ENCODE results near the gene ADGRA3. TPM values are rescaled to one million over a fixed set of nuclear protein-coding genes. Genes with fewer than 3 reads are reported as not detected.

ADGRA3 gene
- total RNA-seq, result 10 to 100 TPM; 14.9 to 26.3 (median 20.2) TPM

DNA sequence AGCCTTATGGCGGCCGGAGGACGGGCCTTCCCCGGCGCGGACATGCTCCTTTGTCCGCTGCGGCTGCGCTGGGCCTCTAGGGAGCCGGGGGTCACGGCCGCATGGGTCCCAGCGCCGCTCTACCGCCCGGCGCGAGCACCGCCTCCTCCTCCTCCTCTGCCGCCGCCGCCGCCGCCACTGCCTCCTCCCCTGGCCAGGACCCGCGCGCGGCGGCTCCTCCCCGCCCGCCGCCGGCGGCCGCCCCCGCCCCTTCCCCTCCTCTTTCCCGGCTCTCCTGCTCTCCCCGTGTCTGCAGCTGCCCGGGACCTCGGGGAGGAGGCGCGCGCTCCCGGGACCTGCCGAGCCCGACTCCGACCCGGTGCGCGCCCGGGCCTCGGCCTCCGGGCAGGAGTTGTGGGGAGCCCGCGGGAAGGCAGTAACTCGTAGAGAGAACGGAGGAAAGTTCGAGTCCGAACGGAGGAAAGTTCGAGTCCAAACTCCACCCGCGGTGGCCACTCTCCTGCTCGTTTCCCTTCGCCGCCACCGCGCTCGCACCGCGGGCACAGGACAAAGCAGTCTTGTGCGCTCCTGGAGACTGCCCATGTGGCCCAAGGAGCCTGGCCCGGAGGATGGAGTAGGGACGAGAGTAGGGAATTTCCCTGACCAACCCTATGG lies at the start of gene ADGRA3:
Gene ADGRA3, minus strand, starts transcription at position 179 of the 654 bp plus-strand sequence. CDS start 282 bp downstream, outside the sequence.
- WGBS, 2 donors, result 0 to 2% methylated on average over 18 to 32 of the region's 74 CpGs
- no peak for TF ChIP-seq CTCF (IDR thresholded peaks at IDR 0.05)
- peak; percentile 11 to 24 for TF ChIP-seq POLR2A (IDR thresholded peaks at IDR 0.05)
- peak in 1 of 2 donors; percentile 13 for TF ChIP-seq EP300 (IDR thresholded peaks at IDR 0.05)
- H3K36me3 ChIP-seq, result no peaks in the 10 kb centered on the region

DNA sequence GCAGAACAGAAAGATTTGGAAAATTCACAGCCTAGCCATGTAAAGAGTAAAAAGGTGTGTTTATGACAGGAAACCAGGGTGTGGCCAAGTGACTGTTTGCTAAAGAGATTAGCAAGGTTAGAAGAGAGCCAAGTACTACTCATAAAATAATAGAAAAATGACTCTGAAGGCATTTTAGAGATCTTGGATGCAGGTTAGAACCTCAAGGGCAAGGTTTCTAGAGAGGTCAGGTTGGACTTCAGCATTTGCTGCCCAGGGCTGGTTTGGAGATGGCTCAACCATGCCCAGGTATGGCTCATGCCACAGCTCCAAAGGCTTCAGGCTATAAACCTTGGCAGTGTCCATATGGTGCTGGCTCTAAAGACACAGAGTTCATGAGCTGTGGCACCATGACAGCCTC lies 40.6 kb upstream of the ADGRA3 start:
- no peak for TF ChIP-seq POLR2A (IDR thresholded peaks at IDR 0.05)
- TF ChIP-seq EP300 (IDR thresholded peaks at IDR 0.05), result no peak
- no peak for TF ChIP-seq CTCF (IDR thresholded peaks at IDR 0.05)

More for the DNA sequence above, at the start of gene ADGRA3:
- H3K4me1 ChIP-seq, result peaks cover 0 to 20% (median 9%) of the 10 kb centered on the region in 4 donors
- H3K27ac ChIP-seq, result peak within 1 kb of the TSS; percentile 50 to 85 (median 74)
- DNase-seq (ENCODE audit: low spot score in 2 of 2), result peak; percentile 40 to 52
- peak within 1 kb of the TSS; percentile 44 to 70 (median 50) for H3K4me3 ChIP-seq
- H3K9me3 ChIP-seq, result no peaks in the 10 kb centered on the region
- no peaks in the 10 kb centered on the region for H3K27me3 ChIP-seq

GRCh38 chr4:22554670-22555069 lies 38.8 kb upstream of the ADGRA3 start:
- Histone ChIP-seq H3K4me1 (no peaks in the 10 kb centered on the region), H3K27ac (no peak overlapping the region), H3K36me3 (no peaks in the 10 kb centered on the region), H3K4me3 (no peak overlapping the region), H3K9me3 (no peaks in the 10 kb centered on the region), H3K27me3 (no peaks in the 10 kb centered on the region)
- no peak for DNase-seq (ENCODE audit: low spot score in 2 of 2)
- 54 to 62% methylated on average over 2 of the region's 2 CpGs for WGBS, 2 donors
- TF ChIP-seq EP300 (IDR thresholded peaks at IDR 0.05) (no peak), CTCF (IDR thresholded peaks at IDR 0.05) (no peak), POLR2A (IDR thresholded peaks at IDR 0.05) (no peak)

More for the DNA sequence above, 40.6 kb upstream of the ADGRA3 start:
- H3K27ac ChIP-seq, result no peak overlapping the region
- no peaks in the 10 kb centered on the region for H3K36me3 ChIP-seq
- no peaks in the 10 kb centered on the region for H3K9me3 ChIP-seq
- H3K4me3 ChIP-seq, result no peak overlapping the region
- no peaks in the 10 kb centered on the region for H3K4me1 ChIP-seq
- H3K27me3 ChIP-seq, result no peaks in the 10 kb centered on the region
- DNase-seq (ENCODE audit: low spot score in 2 of 2), result no peak

DNA sequence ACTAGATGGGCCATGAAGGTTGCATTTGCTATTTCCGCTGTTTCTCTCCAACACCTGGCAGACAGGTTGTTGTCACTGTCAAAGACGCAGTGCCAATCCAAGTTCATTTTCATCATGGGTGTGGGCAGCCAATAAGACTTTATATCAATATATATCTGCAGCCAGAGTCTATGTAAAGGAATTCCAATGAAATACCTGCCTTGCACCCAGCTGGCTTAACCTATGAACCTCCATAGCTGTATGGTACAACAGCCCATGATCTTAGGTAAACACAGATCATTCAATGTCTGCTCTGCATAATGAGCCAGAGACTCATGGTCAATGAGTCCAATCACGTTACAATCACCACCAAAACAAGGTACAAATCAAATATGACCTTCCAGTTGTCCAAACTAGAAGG lies 37.7 kb upstream of the ADGRA3 start:
- TF ChIP-seq POLR2A (IDR thresholded peaks at IDR 0.05) (no peak), CTCF (IDR thresholded peaks at IDR 0.05) (no peak), EP300 (IDR thresholded peaks at IDR 0.05) (no peak)
- no peaks in the 10 kb centered on the region for H3K36me3 ChIP-seq
- DNase-seq (ENCODE audit: low spot score in 2 of 2), result no peak
- no peaks in the 10 kb centered on the region for H3K9me3 ChIP-seq
- H3K4me1 ChIP-seq, result no peaks in the 10 kb centered on the region
- no peak overlapping the region for H3K4me3 ChIP-seq
- H3K27ac ChIP-seq, result no peak overlapping the region
- H3K27me3 ChIP-seq, result no peaks in the 10 kb centered on the region
- WGBS, 2 donors, result 89 to 90% methylated on average over 3 of the region's 3 CpGs

GRCh38 chr4:22552812-22553211 lies 36.9 kb upstream of the ADGRA3 start:
- TF ChIP-seq EP300 (IDR thresholded peaks at IDR 0.05), result no peak
- no peak for TF ChIP-seq POLR2A (IDR thresholded peaks at IDR 0.05)
- no peak for TF ChIP-seq CTCF (IDR thresholded peaks at IDR 0.05)
- H3K4me3 ChIP-seq, result no peak overlapping the region
- H3K4me1 ChIP-seq, result no peaks in the 10 kb centered on the region
- DNase-seq (ENCODE audit: low spot score in 2 of 2), result no peak
- H3K36me3 ChIP-seq, result no peaks in the 10 kb centered on the region
- H3K27ac ChIP-seq, result no peak overlapping the region
- WGBS, 2 donors, result 76 to 85% methylated on average over 3 of the region's 3 CpGs
- H3K9me3 ChIP-seq, result no peaks in the 10 kb centered on the region
- H3K27me3 ChIP-seq, result no peaks in the 10 kb centered on the region

All from tibial nerve (tissue), 4 donors.